ENCODE results near the gene ASCL1.

ASCL1 gene

DNA sequence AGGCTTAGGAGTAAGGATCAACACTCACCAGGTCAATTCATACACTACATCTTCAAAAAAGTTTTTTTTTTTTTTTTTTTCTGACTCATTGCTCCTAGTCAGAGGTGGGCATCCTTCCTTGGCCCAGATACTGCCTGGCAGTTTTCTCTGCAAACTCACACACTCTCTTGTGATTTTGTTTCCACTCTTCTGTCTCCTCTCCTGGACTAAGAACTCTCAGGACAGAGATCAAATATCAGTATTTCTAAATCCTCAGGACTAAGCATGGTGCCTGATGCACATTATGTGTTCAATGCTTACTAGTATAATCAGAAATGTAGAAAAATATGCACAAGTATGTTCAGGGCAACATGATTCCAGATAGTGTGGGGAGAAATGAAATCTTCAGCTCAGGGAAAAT, 30.3 kb upstream of the ASCL1 start:
- H3K4me3 ChIP-seq (ENCODE audit: low read depth, low read length), result no peak overlapping the region
- no peak for DNase-seq (ENCODE audit: low read depth, low spot score)
- TF ChIP-seq, protein P1, sequence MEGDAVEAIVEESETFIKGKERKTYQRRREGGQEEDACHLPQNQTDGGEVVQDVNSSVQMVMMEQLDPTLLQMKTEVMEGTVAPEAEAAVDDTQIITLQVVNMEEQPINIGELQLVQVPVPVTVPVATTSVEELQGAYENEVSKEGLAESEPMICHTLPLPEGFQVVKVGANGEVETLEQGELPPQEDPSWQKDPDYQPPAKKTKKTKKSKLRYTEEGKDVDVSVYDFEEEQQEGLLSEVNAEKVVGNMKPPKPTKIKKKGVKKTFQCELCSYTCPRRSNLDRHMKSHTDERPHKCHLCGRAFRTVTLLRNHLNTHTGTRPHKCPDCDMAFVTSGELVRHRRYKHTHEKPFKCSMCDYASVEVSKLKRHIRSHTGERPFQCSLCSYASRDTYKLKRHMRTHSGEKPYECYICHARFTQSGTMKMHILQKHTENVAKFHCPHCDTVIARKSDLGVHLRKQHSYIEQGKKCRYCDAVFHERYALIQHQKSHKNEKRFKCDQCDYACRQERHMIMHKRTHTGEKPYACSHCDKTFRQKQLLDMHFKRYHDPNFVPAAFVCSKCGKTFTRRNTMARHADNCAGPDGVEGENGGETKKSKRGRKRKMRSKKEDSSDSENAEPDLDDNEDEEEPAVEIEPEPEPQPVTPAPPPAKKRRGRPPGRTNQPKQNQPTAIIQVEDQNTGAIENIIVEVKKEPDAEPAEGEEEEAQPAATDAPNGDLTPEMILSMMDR (IDR thresholded peaks at IDR 0.05; ENCODE audit: low read depth, low read length), result no peak
- in situ Hi-C loops (cut with HindIII; ENCODE audit: low sequenced_read_pairs), result no loop called here

DNA sequence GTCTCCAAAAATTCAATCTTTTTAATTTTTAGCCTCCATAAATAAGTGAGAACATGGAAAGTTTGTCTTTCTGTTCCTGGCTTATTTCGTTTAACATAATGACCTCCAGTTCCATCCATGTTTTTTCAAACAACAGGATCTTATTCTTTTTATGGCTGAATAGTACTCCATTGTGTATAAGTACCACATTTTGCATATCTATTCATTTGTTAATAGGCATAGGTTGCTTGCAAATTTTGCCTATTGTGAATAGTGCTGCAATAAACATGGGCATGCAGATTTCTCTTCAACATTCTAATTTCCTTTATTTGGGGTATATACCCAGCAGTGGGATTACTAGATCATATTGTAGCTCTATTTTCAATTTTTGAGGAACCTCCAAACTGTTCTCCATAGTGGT, 24.3 kb upstream of the ASCL1 start:
- in situ Hi-C loops (cut with HindIII; ENCODE audit: low sequenced_read_pairs), result no loop called here
- TF ChIP-seq, protein P1 (IDR thresholded peaks at IDR 0.05; ENCODE audit: low read depth, low read length), result no peak
- no peak for DNase-seq (ENCODE audit: low read depth, low spot score)
- H3K4me3 ChIP-seq (ENCODE audit: low read depth, low read length), result no peak overlapping the region

DNA sequence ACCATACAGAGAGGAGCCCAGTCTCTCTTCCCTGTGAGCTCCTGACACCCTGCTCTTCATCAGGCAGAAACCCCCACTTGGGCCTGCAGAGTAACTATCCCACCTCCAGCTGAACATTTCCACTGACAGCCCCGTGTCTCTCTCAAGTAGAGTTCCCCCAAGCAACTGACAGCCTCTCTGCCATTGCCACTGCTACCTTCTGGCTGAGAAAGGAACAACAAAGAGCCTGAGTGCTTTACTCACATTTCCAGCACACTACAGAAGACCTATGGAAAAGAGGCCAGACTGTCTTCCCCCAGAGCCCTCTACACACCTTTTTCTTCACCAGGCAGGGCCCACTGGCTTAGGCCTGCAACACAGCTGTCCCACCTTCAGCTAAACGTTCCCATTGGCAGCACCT, 18.4 kb upstream of the ASCL1 start:
- in situ Hi-C loops (cut with HindIII; ENCODE audit: low sequenced_read_pairs), result no loop called here
- no peak overlapping the region for H3K4me3 ChIP-seq (ENCODE audit: low read depth, low read length)
- TF ChIP-seq, protein P1 (IDR thresholded peaks at IDR 0.05; ENCODE audit: low read depth, low read length), result no peak
- DNase-seq (ENCODE audit: low read depth, low spot score), result no peak

DNA sequence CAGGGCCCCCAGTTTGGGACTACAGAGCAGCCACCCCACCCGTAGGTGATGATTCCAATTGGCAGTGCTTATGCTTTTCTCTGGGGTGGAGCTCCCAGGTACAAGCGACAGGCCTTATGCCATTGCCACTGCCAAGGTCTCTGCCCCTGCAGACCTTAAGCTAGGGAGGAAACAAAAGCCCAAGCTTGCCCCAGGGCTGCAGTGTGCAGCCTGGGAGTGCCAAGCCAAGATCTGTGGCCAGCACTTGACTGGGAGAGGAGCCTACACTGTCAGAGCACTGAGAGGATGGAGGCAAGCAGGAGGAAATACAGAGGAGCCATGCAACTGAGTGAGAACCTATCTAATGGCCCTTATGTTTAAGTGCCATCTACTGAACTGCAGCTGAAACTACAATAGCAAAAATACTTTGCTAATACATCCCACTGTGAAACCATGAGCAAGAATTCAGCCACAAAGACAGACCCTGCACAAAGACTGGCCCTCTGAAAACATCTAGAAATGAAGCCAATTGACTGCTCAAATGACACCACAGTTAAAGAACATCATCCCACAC, 17.7 kb upstream of the ASCL1 start:
- TF ChIP-seq, protein P1 (IDR thresholded peaks at IDR 0.05; ENCODE audit: low read depth, low read length), result no peak
- no peak overlapping the region for H3K4me3 ChIP-seq (ENCODE audit: low read depth, low read length)
- DNase-seq (ENCODE audit: low read depth, low spot score), result no peak
- in situ Hi-C loops (cut with HindIII; ENCODE audit: low sequenced_read_pairs), result no loop called here

DNA sequence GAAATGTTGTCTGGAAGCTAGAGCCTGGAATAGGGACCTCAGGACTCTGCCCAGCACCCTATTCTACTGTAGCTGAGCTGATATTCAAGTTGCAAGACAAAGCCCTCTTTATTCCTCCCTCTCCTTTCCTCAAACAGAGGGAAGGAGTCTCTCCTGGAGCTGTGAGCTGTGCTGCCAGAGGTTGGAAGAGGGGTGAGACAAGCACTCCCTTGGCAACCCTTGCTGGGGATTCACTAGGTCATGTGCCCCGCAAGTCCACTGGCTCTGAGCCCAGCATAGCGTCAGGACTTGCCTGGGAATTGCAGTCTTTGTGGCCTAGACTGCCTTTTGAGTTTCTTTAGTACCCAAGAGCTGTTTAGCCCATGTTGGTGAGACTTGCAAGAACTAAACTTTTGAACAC, 11.4 kb upstream of the ASCL1 start:
- TF ChIP-seq, protein P1 (IDR thresholded peaks at IDR 0.05; ENCODE audit: low read depth, low read length), result no peak
- in situ Hi-C loops (cut with HindIII; ENCODE audit: low sequenced_read_pairs), result no loop called here
- no peak overlapping the region for H3K4me3 ChIP-seq (ENCODE audit: low read depth, low read length)
- no peak for DNase-seq (ENCODE audit: low read depth, low spot score)

DNA sequence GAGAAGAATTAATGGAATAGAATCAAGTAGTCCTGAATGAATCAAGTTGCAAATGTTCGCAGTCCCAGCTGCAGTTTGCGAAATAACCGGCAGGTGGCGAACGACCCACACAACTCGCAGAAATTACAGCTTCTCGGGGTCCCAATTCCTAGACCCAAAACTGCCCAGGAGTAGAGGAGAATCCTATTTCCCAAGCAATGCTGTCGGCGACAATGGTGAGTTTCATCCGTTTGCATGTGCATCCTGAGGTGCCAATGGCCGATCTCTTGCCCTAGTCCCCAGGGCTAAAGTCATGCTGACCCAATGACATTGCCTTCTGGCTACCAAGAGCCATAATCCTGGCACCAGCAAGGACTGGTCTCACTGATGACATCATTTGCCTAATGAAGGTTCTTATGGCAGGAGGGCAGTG, 8.5 kb upstream of the ASCL1 start:
- in situ Hi-C loops (cut with HindIII; ENCODE audit: low sequenced_read_pairs), result no loop called here
- TF ChIP-seq, protein P1 (IDR thresholded peaks at IDR 0.05; ENCODE audit: low read depth, low read length), result peak; percentile 88
- peak; percentile 41 for DNase-seq (ENCODE audit: low read depth, low spot score)
- no peak overlapping the region for H3K4me3 ChIP-seq (ENCODE audit: low read depth, low read length)
